GM18907 (cell line): ENCODE results near the gene ATP6V0E2.
"Not testable (repeated sequence)": the region's sequence is repeated elsewhere in the genome, so short reads cannot be mapped to it uniquely, and the experiment has no call there.

Experiments
- ATAC-seq: cut with Tn5 transposase; IDR thresholded peaks from one replicate; pipeline ENCODE4 v1.9.1; 2021; ENCODE audit warnings: mild to moderate bottlenecking, moderate library complexity; ENCODE audit not compliant: unreplicated experiment

Gene ATP6V0E2

DNA sequence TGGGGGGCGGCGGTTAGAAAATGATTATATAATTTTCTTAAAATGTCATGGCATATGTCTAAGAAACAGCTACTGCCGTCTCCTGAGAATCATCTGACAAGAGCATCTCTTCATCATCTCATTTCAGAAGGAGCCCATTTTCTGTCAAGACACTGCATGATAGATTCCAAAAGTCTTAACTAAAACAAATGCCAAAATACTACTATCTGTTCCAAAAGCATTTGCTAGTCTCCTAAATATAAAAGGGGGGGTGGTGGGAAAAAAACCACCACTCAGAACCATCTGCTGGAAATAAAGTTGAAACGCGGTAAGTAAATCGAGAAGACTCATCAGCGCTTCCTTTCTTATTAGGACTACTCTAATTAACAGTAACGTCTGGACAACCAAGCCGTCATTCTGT lies 36.5 kb downstream of the ATP6V0E2 start:
- not testable (repeated sequence) for ATAC-seq

DNA sequence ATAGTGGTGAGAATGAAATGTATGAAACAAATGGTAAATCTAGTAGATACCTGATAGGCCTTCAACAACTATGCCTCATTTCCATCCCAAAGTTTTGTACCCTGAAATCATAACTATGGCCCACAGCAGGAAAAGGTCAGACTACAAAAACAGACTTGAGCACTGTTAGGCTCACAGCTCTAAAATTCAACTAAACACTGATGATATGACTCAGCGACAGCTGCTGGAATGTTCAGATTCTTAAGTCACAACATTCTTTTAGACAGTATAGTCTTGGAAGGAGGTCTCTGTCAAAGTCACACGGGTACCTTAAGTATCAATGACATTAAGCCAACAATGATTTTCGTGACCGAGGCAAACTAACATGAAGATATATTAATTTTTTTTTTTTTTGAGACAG lies 38.4 kb downstream of the ATP6V0E2 start:
- ATAC-seq, result not testable (repeated sequence)

DNA sequence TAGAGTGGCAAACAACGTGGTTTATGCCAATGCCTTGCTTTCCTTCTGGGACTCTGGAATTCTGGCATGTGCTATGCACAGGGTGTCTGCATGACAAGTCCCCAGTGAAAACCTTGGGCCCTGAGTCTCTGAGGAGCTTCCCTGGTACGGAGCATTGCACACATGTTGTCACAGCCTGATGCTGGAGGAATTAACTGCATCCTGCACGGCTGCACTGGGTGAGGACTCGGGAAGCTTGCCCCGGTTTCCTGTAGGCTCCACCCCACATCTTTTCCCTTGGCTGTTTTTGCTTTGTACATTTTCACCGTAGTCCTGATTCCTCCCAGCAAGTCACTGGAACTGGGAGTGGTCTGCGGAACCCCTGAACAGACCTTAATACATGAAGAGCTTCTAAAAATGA lies 52.6 kb downstream of the ATP6V0E2 start:
- not testable (repeated sequence) for ATAC-seq
